RCC 7860 (cell line): ENCODE results near the gene TOMM7.

Experiments
- DNase-seq: peaks from one replicate; pipeline ENCODE4 v3.0.0-alpha.2; 2015; ENCODE audit warnings: low spot score
- FAIRE-seq: peaks from 2 replicates; lab custom pipeline; 2012; peaks lifted over from hg19 to GRCh38; lab: Jason Lieb, UNC

The TOMM7 gene

DNA sequence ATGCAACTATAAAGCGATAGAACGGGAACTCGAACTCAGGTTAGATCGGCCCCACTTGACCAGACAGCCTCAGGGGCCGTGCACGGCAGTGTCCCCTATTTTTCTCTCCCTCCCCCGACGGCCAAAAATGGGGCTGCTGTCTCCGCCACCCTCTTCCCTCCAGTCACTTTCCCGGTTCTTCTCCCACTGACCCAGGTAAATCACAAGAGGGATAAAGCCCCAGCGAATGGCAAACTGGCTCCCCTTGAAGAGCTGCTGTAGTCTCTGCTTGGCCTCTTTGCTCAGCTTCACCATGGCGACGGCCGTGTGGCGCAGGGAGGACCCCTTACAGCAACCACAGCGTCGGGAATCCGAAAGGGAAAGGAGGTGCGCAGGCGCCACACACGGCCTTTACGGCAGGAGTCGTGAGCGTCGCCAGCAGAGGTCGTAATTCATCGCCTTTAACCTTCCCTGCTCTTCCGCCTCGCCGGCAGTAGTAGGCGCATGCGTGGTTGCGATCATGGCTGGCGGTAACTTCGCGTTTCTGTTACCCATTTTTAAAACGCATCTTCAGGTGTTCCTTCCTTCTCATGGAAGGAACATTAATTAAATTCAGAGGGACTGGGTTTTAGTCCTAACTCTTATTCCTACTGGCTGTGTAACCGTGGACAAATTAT lies at the start of gene TOMM7:
Gene TOMM7, minus strand, starts transcription at position 364 of the 656 bp plus-strand sequence. Its CDS starts 70 bp downstream, at position 294.
- FAIRE-seq, result peak; percentile 87
- DNase-seq, result peak; percentile 97

DNA sequence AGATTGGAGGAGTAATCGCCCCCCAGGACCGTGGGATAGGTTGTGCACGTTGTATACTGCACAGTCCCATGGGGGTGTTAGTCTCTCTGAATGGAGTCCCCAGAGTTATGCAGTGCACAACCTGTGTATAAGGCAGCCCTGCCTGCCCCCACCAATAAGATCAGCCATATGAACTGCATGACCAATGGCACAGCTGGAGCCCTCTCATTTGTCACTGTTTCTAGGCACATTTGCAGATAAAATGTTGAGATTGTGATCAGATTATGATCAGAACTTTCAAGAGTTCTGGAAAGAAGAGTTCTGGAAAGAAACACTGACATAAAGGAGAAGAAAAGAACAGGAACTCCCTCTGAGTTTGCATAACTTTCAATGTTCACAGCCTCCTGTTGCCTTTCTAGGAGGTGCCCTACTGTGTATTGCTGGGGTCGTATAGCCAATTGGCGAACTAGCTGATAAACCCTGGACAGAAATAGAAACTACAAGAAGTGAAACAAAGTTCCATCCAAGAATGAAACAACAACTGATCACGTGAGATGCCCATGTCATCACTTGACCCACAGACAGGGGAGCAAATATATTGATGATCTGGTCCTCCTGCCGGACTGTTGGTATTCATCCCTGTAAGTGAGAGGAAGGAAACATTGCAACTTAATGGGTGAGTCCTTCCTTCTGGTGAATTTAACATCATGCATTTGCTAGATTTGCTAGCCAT lies 49.6 kb upstream of the TOMM7 start:
- FAIRE-seq, result no peak
- no peak for DNase-seq

DNA sequence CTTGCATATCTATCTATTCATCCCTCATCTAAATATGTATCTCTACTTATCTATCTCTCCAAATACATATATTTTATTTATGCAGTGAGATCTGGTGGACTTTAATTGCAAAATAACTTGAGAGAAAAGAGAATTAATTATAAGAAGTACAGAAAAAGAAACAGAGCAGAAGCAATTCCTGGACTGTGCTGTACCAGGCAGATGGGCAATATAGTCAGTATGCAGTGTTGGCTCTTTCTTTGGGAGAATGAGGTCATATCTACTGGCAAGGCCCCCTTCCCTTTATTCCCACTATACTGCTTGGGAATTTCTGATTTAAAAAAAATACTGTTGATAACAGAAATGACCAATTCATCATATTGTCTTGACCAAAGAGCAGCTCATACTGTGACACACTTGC lies 49.0 kb upstream of the TOMM7 start:
- DNase-seq (no peak), FAIRE-seq (no peak)

DNA sequence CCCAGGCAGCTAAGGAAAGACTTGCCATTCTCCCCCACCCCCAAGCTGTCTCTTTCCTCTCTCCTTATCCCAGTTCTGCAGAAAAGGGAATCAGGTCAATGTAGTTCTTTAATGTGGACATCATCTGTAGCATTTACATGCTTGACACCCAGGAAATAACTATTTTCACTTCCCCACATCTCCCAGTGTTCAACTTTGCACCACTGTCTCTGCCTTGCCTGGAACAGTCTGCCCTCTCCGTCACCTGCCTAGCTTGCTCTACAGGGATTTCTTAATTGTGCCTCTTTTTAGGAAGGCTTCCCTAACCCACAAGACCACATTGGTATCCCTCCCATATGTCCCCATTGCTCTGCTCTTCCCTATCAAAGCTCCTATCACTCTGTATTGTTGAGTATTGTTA lies 45.9 kb upstream of the TOMM7 start:
- DNase-seq (no peak), FAIRE-seq (no peak)

DNA sequence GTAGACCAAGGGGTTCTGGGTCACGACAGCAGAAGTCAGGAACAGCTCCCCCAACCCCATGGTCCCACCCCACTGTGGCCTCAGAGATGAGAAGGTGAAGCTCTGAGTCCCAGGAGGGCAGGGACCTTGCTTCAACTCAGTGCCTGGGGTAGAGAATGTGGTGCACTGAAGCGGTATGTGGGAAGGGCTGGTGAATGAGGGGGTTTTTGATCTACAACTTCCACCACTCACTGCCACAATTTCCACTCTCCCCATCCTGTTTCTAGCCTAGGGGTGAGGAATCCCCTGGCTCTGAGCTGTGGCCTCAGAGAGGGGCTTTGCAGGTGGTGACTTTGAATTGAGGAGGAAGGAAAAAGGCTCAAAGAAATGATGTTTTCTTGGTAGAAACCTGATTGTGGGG lies 44.9 kb upstream of the TOMM7 start:
- DNase-seq, result no peak
- FAIRE-seq, result no peak

DNA sequence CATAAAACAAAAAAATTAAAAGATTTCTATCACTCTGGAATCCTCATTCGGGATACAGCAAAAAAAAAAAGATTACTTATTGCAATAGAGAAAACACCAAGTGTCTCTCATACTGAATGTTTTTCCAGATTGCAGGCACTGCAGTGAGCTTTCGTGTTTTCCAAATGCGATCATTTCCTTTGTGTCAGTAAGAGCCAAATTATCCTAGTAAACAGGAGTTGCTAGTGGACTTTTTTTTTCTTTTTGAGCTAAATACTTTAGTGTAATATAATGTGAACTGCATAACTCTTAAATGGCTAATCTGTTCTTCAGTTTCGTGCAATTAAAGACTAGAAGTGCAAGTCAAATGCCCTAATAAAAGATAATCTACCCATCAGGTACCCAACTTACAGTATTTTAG lies 44.4 kb upstream of the TOMM7 start:
- no peak for DNase-seq
- FAIRE-seq, result no peak

DNA sequence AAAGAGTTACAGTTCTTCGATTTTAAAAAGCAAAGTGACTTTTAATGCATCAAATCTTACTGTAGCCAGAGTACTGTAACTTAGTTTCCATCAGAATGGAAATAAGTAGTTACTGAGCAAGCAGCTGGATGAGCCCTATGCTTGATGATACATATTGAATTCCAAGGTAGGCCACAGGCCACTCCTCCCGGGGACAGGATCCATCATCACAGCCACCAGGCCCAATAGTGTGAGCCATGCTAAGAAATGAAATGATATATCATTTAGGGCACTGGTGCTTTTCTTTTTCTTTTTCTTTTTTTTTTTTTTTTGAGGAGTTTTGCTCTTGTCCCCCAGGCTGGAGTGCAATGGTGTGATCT lies 42.9 kb upstream of the TOMM7 start:
- DNase-seq, result no peak
- no peak for FAIRE-seq

DNA sequence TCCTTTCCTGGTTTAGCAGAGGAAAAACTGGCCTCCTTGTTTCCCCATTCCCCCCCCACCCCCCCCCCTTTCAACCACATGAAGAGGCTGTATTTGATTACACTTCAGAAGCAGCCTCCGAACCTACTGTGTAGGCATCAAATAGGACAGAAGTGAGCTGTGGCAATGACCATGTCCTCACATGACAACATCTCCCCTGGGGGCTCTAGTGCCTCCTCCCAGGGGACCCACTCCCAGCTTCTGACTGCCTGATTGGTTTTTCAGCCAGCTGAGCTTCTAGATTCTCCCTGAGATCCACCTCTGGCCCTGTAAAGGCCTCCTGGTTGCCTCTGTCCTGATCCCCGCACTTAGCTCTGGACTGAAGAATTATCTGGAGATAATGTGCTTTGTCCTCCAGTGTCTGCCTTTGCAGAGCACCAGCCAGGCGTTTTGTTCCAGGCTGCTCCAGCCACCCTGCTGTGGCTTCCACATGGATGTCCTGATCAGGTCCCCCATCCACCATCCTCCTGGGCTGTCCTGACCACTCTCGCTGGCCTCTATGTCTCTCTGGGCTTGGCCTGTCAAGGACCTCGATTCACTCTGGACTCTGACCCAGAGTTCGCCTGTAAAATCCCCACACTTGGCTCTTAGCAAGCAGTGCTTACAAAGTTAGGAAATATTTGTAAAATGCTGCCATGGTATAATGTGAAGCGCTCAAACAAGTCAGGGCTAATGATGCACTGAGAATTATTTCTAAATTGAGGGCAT lies 42.4 kb upstream of the TOMM7 start:
- FAIRE-seq, result no peak

DNA sequence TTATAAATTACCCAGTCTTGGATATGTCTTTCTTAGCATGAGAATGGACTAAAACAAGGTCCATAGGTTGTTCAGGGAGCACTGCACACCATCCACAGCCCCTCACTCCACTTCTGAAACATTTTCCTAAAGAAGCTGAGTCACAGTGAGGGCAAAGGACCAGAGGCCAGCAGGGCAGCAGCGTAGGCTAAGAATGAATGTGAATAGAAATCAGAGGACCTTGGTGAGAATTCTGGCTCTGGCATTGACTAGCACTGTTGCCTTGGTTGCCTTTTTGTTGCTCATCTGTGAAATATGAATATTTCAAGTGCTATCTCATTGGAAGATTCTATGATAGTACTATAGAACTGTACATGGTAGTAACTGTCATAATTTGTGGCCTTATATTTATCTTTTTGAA lies 41.7 kb upstream of the TOMM7 start:
- FAIRE-seq (no peak), DNase-seq (no peak)

More for the DNA sequence above, 42.4 kb upstream of the TOMM7 start:
- DNase-seq, result no peak

DNA sequence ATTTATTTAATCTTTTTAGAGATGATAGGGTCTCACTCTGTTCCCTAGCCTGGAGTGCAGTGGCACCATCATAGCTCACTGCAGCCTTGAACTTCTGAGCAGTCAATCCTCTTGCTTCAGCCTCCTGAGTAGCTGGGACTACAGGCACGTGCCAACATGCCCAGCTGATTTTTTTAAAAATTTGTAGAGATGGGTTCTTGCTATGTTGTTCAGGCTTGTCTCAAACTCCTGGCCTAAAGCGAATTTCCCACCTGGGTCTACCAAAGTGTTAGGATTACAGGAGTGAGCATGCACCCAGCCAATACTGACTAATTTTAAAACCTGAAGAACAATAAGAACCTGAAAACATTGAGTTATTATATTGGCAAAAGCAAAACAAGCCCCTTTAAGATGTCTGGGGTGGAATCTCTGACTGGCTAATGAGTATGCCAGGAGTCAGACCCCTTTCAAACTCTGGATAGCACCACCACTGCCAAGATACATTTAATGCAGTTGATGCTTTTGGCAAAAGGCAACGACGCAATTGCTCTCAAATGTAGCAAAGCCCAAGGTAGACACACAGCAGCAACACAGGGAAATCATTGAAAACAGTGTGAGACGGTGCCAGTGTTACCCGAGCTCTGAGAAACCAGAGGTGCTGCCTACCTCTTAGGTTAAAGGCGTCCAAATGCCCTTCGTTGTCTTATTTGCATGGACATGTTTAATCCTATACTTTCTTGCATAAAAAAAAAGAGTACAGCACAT lies 40.7 kb upstream of the TOMM7 start:
- DNase-seq (no peak), FAIRE-seq (no peak)

DNA sequence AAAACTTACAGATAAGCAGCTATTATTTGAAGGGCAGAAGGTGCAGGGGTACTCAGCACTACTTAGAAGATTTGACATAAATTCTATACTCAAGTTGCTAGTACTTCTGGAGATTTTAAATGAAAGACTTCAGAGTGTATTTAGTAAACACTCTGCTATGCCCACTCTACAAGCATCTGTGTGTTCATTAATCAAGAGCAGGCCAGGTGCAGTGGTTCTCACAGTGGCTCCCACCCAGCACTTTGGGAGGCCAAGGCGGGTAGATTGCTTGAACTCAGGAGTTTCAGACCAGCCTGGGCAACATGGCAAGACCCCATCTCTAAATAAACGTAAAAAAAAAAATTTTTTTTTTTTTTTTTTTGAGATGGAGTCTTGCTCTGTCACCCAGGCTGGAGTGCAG lies 38.9 kb upstream of the TOMM7 start:
- DNase-seq (no peak), FAIRE-seq (no peak)

DNA sequence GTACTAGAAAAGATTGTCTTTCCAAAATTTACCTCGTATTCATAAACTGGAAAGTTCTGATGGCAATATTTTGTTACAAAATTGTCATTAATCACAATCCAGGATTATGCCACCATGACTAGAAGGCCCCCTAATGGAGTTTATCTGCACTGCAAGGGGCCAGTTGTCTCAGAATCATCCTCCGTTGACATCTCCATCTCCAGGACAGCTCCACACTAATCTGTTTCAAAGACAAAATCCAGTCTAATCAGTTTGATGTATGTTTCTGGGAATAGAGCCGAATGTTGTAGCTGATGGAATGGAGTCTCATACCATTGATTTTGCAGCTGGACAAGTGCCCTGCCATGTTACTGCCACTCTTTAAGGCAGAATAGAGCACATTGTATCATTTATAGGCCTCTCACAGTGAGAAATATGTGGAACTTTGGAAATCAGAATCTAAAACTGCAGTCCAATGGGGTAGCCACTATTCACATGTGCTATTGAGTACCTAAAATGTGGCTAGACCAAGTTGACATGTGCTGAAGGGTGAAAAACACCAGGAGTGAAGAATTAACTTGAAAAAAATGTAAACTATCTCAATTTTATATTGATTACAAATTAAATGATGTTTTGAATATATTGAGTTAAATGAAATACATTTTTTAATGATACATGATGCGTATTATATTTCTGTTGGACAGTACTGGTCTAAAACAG lies 38.3 kb upstream of the TOMM7 start:
- FAIRE-seq (no peak), DNase-seq (no peak)

DNA sequence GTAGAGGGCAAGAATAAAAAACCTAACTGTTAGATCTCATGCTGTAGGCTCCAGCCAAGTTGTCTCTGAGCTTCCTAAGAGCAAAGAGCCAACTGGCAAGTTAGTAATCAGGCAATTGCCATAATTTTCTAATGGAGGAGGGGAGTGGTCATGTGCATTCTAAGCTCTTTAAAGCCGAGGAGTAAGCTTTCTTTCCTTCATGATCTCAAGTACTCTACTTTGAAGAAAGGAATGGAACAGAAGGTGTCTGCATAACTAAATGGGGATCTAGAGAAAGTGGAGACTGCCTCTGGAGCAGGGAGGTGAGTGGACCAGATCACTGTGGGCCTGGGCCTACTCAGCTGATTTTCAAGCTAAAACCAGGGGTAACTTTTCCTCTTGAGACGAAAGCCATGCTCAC lies 37.7 kb upstream of the TOMM7 start:
- FAIRE-seq, result no peak

DNA sequence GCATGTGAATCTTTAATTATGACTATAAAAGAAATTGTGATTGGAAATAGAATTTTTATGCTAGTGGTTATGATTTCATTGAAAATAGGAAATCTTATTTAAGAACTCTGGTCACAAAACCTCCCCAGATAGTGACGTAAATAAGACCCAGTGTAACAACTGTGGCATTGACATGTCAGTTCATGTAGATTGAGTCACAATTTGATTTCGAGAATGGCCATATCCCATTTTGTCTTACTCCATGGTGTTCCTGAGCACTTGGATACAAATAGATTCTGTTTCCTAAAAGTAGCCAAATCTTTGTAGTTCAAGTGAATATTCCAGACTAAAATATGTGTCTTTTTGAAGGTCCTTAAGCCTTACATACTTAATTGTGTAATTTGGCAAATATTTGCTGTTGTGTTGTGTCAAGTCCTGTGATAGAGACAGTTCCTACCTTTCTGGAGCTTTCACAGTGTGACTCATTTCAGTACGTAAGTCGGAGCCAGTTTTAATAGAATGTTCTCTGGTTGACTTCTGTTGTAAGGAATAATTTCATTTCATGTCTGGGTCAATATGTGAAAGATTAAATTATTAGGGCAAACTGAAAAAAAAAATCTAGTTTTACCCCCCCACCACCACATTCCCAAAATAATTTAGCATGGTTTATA lies 37.1 kb upstream of the TOMM7 start:
- no peak for DNase-seq
- FAIRE-seq, result no peak

More for the DNA sequence above, 37.7 kb upstream of the TOMM7 start:
- DNase-seq, result no peak

DNA sequence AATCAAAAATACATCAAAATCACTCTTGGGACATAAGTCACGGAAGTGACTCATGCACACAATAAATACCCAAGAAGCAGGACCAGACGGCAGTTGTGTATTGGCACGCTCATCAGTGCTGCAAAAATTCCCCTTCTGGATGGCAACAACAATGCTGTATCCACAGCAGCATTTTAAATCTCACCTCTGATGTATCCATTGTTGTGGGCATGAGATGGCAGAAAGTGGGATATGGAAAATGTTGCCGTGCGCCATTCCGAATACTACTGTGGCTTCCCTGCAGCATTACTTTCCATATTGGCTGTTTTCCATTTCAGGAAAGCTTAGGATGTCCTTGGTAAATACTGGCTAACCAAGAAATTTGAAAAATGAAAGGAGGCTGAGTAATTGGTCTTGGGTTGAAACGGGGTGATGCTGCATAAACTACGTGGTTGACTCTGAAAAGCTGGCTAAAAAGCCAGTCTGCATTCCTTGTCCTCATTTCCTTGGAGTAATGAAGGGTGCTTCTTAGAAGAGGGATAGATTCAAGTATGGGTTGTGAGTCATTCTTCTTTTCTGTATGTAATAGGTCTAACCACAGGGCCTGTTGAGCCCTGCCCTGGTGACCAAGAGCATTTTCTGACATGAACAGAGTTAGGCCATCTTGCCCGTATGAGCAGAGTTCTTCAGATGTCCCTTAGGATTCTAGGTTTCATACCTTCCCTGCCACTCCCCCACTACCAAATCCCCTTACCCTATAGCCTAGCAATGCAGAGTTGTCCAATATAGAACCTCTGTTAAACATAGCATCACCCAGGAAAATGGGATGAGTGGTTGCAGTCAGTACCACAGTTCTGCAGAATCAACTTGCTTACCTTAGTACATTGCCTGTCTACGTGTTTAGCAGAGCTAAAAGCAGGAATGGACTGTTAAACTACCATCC lies 36.3 kb upstream of the TOMM7 start:
- FAIRE-seq (peak; percentile 96), DNase-seq (peak; percentile 99)

DNA sequence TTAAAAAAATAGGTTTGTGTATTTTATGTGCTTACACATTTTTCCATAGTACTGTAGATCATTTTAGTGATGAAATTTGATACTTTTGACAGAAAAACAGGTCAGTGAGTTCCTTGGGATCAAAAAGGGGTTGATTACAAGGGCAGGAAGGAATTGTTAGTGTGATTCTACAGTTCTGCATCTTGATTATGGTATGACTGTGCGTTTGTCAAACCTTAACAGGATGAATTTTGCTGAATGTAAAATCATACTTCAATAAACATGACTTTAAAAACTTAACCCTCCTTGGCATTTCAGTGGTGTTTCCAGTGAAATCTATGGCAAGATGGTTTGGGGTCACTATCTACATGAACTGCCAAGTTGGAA lies 35.6 kb upstream of the TOMM7 start:
- DNase-seq (no peak), FAIRE-seq (no peak)

DNA sequence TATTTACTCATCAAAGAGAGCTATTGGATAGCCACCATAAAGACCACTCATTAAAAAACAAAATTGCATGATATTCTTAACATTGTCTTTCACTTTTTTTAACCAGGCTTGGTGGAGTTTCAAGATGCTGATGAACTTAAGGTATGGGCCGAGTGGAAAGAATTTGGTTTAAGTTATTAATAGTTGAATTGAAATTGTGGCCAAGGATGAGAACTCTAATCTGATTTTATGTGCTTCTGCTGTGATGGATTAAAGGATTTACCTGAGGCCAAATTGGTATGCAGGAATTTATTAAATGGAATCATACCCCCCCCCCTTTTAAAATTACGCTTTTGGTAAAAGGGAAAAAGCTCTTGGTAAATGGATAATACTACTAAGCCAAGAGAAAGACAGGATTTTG lies 33.8 kb upstream of the TOMM7 start:
- FAIRE-seq, result no peak

DNA sequence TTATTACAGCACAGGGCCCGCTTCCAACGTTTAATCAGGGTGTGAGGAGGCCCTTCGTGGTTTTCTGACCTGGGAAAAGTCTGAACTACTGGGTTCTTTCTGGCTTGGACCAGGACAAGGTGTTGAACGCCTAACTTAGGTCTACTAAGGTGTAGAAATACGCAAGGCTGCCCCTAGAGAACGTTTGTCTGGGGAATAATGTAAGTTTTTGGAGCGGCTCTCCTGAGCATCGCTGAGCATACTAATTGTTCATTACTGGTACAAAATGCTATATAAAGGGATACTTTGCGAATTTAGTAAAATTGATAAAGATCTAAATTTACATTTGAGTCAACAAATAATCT lies 32.4 kb upstream of the TOMM7 start:
- DNase-seq (peak; percentile 20), FAIRE-seq (no peak)

More for the DNA sequence above, 33.8 kb upstream of the TOMM7 start:
- no peak for DNase-seq
